Thymus (tissue), 11 donors: ENCODE measurements around the gene KCNJ6. TPM values are rescaled to one million over a fixed set of nuclear protein-coding genes. Genes with fewer than 3 reads are reported as not detected.

Experiments used
- DNase-seq, 9 donors: peaks; one replicate each; pipeline ENCODE4 v3.0.0-alpha.2; 2013; ENCODE audit warnings: low spot score in 9 of 9, low read depth in 6 of 9, missing footprints in 1 of 9
- H3K27ac ChIP-seq, 2 donors: one replicate each; pipeline ENCODE4 v1.5.1; 2013; ENCODE audit warnings: control low read depth in 1 of 2, low read depth in 1 of 2, low read length in 1 of 2, mild to moderate bottlenecking in 1 of 2, moderate library complexity in 1 of 2
- H3K27me3 ChIP-seq, 2 donors: one replicate each; pipeline ENCODE4 v1.5.1; 2013; ENCODE audit warnings: low read length in 1 of 2; ENCODE audit not compliant: control insufficient read depth in 2 of 2, insufficient read depth in 1 of 2
- H3K36me3 ChIP-seq, 2 donors: one replicate each; pipeline ENCODE4 v1.5.1; 2013; ENCODE audit warnings: low read length in 1 of 2, mild to moderate bottlenecking in 1 of 2, moderate library complexity in 1 of 2; ENCODE audit not compliant: control insufficient read depth in 2 of 2, insufficient read depth in 2 of 2
- H3K4me1 ChIP-seq, 2 donors: one replicate each; pipeline ENCODE4 v1.5.1; 2013; ENCODE audit warnings: low read length in 2 of 2; ENCODE audit not compliant: control insufficient read depth in 2 of 2, insufficient read depth in 2 of 2
- H3K4me3 ChIP-seq, 2 donors: one replicate each; pipeline ENCODE4 v1.5.1; 2013; ENCODE audit warnings: low read length in 2 of 2, control low read depth in 1 of 2, mild to moderate bottlenecking in 1 of 2
- H3K9me3 ChIP-seq, 2 donors: one replicate each; pipeline ENCODE4 v1.5.1; 2013; ENCODE audit warnings: low read length in 1 of 2, mild to moderate bottlenecking in 1 of 2; ENCODE audit not compliant: control insufficient read depth in 2 of 2, insufficient read depth in 1 of 2
- WGBS: extraction: QIAGEN DNeasy Blood & Tissue Kit; methylation state at CpG from one replicate; pipeline ENCODE4 v1.1.7; 2013; 5-methylcytosine and 5-hydroxymethylcytosine counted together
- polyA plus RNA-seq: library from polyadenylated mRNA; stranded (reverse); fragments of 200-250 nt; gene quantifications from one replicate; pipeline ENCODE4 v1.2.3, GENCODE V29; 2013
- total RNA-seq: library from RNA; stranded (reverse); fragments of 120-200 nt; gene quantifications from one replicate; pipeline ENCODE4 v1.2.4, GENCODE V29; 2013
- donor health status: healthy.

KCNJ6 gene
- total and polyA plus RNA-seq, 2 donors, result under 0.01 to 0.02 TPM

DNA sequence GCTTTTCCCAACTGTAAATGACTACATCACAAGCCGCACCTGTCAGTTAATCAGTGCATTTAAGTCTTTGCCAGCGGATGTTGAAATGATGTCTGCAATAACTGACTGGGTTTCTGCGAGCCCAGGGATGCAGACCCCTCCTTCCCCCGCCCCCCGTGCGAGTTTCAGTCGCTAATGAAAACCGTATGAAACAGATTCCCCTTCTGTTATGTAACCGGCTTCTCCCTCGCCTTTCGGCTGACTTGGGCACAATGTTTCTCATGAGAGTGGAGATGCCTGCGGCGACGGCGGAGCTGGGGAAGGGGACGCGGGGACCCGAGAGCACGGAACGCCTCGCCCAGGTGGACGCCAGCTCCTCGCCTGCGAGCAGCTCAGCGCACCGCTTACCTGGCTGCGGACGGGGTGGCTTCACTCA, 753 bp downstream of the KCNJ6 start:
- Histone ChIP-seq H3K27ac (no peak overlapping the region), H3K36me3 (no peaks in the 10 kb centered on the region), H3K4me3 (no peak overlapping the region), H3K27me3 (peaks cover 29 to 48% of the 10 kb centered on the region in 2 donors), H3K4me1 (no peaks in the 10 kb centered on the region), H3K9me3 (no peaks in the 10 kb centered on the region)
- DNase-seq, result no peak
- 9% methylated on average over 28 of the region's 28 CpGs for WGBS

DNA sequence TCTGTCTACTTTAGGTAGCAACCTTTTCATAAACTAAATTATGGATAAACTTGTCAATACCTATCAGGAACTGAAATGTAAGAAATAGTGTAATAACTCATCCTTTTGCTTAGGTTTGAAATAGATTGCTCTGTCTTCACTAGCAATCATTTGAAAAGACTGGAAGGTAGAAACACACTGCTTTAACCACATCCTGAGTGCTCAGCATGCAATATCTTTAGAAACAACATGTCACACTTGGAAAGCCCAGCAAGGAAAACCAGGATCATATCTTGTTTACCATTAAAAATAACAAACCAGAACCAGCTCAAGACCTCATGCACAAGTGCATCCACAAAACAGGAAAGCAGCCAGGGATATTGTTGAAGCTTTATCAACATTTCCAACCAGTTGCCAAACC, 3.6 kb downstream of the KCNJ6 start:
- Histone ChIP-seq H3K4me3 (no peak overlapping the region), H3K27ac (no peak overlapping the region), H3K4me1 (no peaks in the 10 kb centered on the region), H3K9me3 (no peaks in the 10 kb centered on the region), H3K36me3 (no peaks in the 10 kb centered on the region), H3K27me3 (peaks cover 29 to 43% of the 10 kb centered on the region in 2 donors)
- no peak for DNase-seq

DNA sequence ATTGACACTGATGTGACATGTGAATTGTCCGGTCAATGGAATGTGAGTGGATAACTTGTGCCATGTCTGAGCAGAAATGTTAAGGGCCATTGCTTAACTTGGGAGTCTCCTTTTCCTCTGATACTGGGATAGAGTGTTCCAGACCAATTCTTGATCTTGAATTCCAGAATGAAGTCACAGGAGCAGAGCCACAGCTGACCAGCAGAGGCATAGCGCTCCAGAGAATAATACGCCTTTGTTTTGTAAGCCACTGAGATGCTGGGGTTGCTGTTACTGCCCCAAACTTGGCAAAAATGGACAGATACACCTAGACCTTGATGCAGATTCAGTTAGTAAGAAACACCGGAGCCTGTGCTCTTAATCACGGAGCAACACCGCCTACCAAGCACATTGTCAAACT, 6.3 kb downstream of the KCNJ6 start:
- H3K27ac ChIP-seq, result no peak overlapping the region
- no peaks in the 10 kb centered on the region for H3K36me3 ChIP-seq
- no peaks in the 10 kb centered on the region for H3K9me3 ChIP-seq
- H3K4me3 ChIP-seq, result no peak overlapping the region
- H3K27me3 ChIP-seq, result peaks cover 10 to 18% of the 10 kb centered on the region in 2 donors
- WGBS, result 81% methylated on average over 6 of the region's 6 CpGs
- no peaks in the 10 kb centered on the region for H3K4me1 ChIP-seq
- DNase-seq, result no peak

DNA sequence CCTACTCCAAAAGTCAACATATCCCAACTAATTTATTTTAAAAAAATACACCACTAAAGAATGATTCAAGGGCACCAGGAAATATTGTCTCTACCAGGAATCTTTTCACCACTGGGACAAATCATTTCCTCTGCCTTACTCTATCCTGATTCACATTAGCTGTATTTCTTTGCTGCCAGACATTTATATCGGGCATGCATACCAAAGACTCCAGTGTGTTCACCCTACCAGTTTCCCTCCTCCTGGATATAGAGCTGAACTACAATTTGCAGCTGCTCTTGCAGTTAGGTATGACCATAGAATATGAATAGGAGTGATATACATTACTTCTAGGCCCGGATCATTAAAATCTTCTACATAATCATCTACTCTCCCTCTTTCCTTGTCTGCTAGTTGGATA, 7.6 kb downstream of the KCNJ6 start:
- Histone ChIP-seq H3K27ac (no peak overlapping the region), H3K4me1 (no peaks in the 10 kb centered on the region), H3K36me3 (no peaks in the 10 kb centered on the region), H3K27me3 (peaks cover 0 to 5% of the 10 kb centered on the region in 2 donors), H3K4me3 (no peak overlapping the region), H3K9me3 (no peaks in the 10 kb centered on the region)
- DNase-seq, result no peak
- 94% methylated on average over 2 of the region's 2 CpGs for WGBS

DNA sequence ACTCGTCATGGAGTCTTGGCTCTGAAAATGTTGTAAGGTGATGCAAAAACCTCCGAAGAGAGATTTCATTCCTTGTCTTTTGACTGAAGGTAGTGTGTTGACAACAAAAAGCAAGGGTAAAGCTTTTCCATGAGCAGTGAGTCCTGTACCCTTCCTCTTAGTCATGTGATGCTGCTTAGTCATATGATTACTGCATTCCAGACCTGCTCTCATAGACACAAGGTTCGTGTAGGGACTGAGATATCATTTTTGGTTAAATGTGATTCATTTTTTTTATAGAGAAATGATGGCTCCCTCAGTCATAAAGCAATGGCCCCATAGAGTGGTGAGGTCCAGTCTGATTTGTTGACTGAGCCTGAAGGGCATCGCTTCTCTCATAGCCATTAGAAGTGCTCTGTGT, 9.2 kb downstream of the KCNJ6 start:
- Histone ChIP-seq H3K27me3 (no peaks in the 10 kb centered on the region), H3K27ac (no peak overlapping the region), H3K4me3 (no peak overlapping the region), H3K4me1 (no peaks in the 10 kb centered on the region), H3K9me3 (no peaks in the 10 kb centered on the region), H3K36me3 (no peaks in the 10 kb centered on the region)
- no peak for DNase-seq
- 86% methylated on average over 4 of the region's 4 CpGs for WGBS

DNA sequence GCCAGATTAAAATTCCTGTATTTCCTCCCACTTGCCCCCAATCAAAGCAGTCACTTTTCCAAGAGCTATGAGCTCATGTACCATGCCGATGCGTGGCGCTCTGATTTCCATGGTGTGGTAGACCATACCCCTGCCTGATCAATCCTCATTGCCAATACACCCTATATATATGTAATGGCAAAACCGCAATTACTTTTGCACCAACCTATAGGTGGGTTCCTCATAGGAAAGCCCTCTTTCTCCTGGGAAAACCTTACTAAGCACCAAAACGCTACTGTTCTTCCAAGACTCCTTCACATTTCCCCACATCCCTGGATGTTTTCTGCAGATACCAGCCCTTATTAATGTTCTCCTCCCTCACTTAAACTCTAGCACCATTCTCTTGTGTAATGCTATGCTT, 11.0 kb downstream of the KCNJ6 start:
- 95% methylated on average over 5 of the region's 5 CpGs for WGBS
- DNase-seq, result no peak
- Histone ChIP-seq H3K4me3 (no peak overlapping the region), H3K36me3 (no peaks in the 10 kb centered on the region), H3K27me3 (no peaks in the 10 kb centered on the region), H3K4me1 (no peaks in the 10 kb centered on the region), H3K9me3 (no peaks in the 10 kb centered on the region), H3K27ac (no peak overlapping the region)

DNA sequence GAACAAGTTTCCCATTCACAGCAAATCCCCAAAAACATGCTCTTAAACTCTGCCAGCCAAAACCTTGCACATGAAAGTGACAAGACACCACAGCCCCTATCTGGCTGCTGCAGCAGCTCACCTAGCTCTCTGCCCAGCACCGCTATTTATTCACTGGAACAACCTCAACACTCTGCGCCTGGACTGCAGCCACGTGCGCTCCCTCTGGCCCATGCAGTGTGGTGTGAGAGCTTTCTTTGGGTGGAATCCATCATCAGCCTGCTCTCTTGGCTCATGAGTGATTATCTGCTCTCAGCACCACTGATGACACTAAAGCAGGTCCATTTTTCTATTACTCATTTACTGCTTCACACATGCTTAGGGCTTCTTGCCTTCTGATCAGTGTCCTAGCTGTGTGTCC, 11.4 kb downstream of the KCNJ6 start:
- no peak for DNase-seq
- Histone ChIP-seq H3K4me3 (no peak overlapping the region), H3K4me1 (no peaks in the 10 kb centered on the region), H3K27ac (no peak overlapping the region), H3K36me3 (no peaks in the 10 kb centered on the region), H3K27me3 (no peaks in the 10 kb centered on the region), H3K9me3 (no peaks in the 10 kb centered on the region)
- WGBS, result 88% methylated on average over 4 of the region's 4 CpGs

DNA sequence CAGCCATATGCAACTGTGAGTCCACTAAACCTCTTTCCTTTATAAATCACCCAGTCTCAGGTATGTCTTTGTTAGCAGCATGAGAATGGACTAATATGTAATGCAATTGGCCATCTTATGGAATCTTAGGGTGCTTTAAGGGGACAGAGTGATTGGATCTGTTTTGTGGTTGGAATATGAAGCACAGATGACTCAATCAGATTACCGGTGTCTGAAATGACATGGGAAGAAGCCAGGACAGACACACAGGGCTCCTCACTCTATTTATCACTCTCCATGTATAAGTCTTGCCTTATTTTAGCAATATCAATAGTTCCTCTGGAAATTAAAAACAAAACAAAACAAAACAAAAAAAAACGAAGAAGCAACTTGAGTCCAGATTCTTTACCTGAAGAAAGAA, 12.9 kb downstream of the KCNJ6 start:
- 98% methylated on average over 2 of the region's 2 CpGs for WGBS
- Histone ChIP-seq H3K4me3 (no peak overlapping the region), H3K4me1 (no peaks in the 10 kb centered on the region), H3K27ac (no peak overlapping the region), H3K27me3 (no peaks in the 10 kb centered on the region), H3K9me3 (no peaks in the 10 kb centered on the region), H3K36me3 (no peaks in the 10 kb centered on the region)
- DNase-seq, result no peak

DNA sequence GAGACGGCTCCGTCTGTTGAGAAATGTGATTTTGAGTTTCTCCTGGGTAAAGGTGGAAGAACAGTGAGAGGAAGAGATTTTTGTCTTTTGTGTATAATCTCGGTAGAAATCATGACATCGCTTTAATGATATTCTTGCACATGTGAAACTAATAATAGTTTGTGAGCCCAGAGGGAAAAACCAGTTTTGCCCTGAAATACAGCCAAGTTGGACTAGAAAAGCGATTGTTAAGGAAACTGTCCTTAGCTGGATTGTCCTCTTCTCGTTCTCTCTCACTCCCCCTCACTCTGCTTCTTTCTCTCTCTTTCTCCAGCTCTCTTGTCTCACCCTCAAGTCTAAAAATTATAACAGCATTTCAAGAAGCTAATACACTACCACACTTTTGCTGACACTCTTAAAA, 17.1 kb downstream of the KCNJ6 start:
- no peaks in the 10 kb centered on the region for H3K36me3 ChIP-seq
- WGBS, result 95% methylated on average over 6 of the region's 6 CpGs
- H3K27ac ChIP-seq, result no peak overlapping the region
- no peak overlapping the region for H3K4me3 ChIP-seq
- no peak for DNase-seq
- no peaks in the 10 kb centered on the region for H3K9me3 ChIP-seq
- no peaks in the 10 kb centered on the region for H3K4me1 ChIP-seq
- H3K27me3 ChIP-seq, result no peaks in the 10 kb centered on the region

DNA sequence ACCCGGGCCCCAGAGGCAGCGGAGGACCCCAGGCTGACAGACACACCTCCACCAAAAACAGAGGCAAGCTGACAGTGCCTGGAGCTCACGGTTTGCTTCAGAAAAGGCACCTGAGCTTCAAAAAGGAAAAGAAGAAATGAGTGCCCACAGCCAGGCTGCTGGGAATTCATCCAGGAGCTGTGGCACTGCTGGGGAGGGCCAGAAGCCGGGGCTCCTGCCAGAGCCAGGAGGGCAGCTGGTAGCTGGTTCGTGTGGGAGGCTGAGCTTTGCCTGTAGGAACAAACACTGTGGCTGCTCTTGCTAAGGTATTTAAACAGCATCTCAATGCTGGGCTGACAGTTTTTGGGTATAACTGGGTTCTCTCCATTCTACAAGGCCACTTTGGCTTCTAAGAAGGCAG, 19.5 kb downstream of the KCNJ6 start:
- no peaks in the 10 kb centered on the region for H3K9me3 ChIP-seq
- no peak for DNase-seq
- no peaks in the 10 kb centered on the region for H3K36me3 ChIP-seq
- H3K4me3 ChIP-seq, result no peak overlapping the region
- WGBS, result 86% methylated on average over 5 of the region's 5 CpGs
- no peak overlapping the region for H3K27ac ChIP-seq
- no peaks in the 10 kb centered on the region for H3K4me1 ChIP-seq
- H3K27me3 ChIP-seq, result no peaks in the 10 kb centered on the region
